Osteoblast (primary cell): Measurements from ENCODE around the gene LYRM7. TPM values are rescaled to one million over a fixed set of nuclear protein-coding genes. Genes with fewer than 3 reads are reported as not detected.
A peak's percentile ranks its signal among the peaks of the same experiment; 100 is the strongest.

Experiments used
- DNase-seq: peaks from one replicate; pipeline ENCODE4 v3.0.0; 2011; ENCODE audit warnings: low spot score, mixed read lengths; ENCODE audit not compliant: insufficient read length; ENCODE audit errors: missing footprints
- H2AFZ ChIP-seq: 2 replicates; pipeline ENCODE4 v1.6.0; 2011; ENCODE audit warnings: mild to moderate bottlenecking, low read length
- H3K27ac ChIP-seq: 2 replicates; pipeline ENCODE4 v1.5.1; 2011; ENCODE audit warnings: mild to moderate bottlenecking, low read depth, low read length, moderate library complexity
- H3K27me3 ChIP-seq: 2 replicates; pipeline ENCODE4 v1.6.0; 2012; ENCODE audit warnings: mild to moderate bottlenecking, control low read depth, inconsistent platforms, low read length, moderate library complexity; ENCODE audit not compliant: insufficient read depth
- H3K36me3 ChIP-seq: 2 replicates; pipeline ENCODE4 v1.5.1; 2011; ENCODE audit warnings: mild to moderate bottlenecking, low read length, control low read depth, moderate library complexity; ENCODE audit not compliant: insufficient read depth
- H3K4me1 ChIP-seq: 2 replicates; pipeline ENCODE4 v1.5.1; 2011; ENCODE audit warnings: mild to moderate bottlenecking, low read length, control low read depth, moderate library complexity; ENCODE audit not compliant: insufficient read depth
- H3K4me2 ChIP-seq: 2 replicates; pipeline ENCODE4 v1.6.0; 2011; ENCODE audit warnings: mild to moderate bottlenecking, low read length; ENCODE audit not compliant: insufficient read depth
- H3K4me3 ChIP-seq: fragments of 200-600 bp; sonication (generic); 3 replicates; pipeline ENCODE4 v1.5.1; 2012; ENCODE audit warnings: mild to moderate bottlenecking, low read length, inconsistent platforms; ENCODE audit not compliant: insufficient read depth
- H3K79me2 ChIP-seq: 2 replicates; pipeline ENCODE4 v1.6.0; 2012; ENCODE audit warnings: mild to moderate bottlenecking, low read length, control low read depth, inconsistent platforms; ENCODE audit not compliant: insufficient read depth
- H3K9me3 ChIP-seq: 2 replicates; pipeline ENCODE4 v1.5.1; 2011; ENCODE audit warnings: low read depth, low read length, control low read depth
- H4K20me1 ChIP-seq: 2 replicates; pipeline ENCODE4 v1.6.0; 2012; ENCODE audit warnings: mild to moderate bottlenecking, low read length, control low read depth; ENCODE audit not compliant: insufficient read depth
- CTCF ChIP-seq: IDR thresholded peaks from 2 replicates; pipeline ENCODE4 v1.5.1; 2011; ENCODE audit warnings: mild to moderate bottlenecking, low read depth, low read length, moderate library complexity; ENCODE audit errors: extremely low read depth
- total RNA-seq: library from RNA; depleted of rRNA; stranded (reverse); fragments of >200 nt; gene quantifications from 2 replicates; pipeline ENCODE4 v1.2.3, GENCODE V29; 2012

The LYRM7 gene
- total RNA-seq, 1 donor: 4.7 TPM

GRCh38 chr5:131230406-131230805, 59.7 kb downstream of the LYRM7 start:
- H3K9me3 ChIP-seq: no peaks in the 10 kb centered on the region
- H3K36me3 ChIP-seq: no peaks in the 10 kb centered on the region
- DNase-seq: peak; percentile 39
- no peaks in the 10 kb centered on the region for H3K27me3 ChIP-seq
- no peak overlapping the region for H3K4me3 ChIP-seq
- no peak overlapping the region for H3K27ac ChIP-seq
- H3K4me1 ChIP-seq: no peaks in the 10 kb centered on the region
- H3K4me2 ChIP-seq: peak overlapping the region; percentile 2
- H2AFZ ChIP-seq: peak overlapping the region; percentile 23
- no peaks in the 10 kb centered on the region for H3K79me2 ChIP-seq
- TF ChIP-seq CTCF: no peak
- H4K20me1 ChIP-seq: no peaks in the 10 kb centered on the region

- Histone ChIP-seq H2AFZ (peak overlapping the region; percentile 7), H3K27me3 (no peaks in the 10 kb centered on the region), H3K4me1 (peaks cover 10% of the 10 kb centered on the region), H4K20me1 (no peaks in the 10 kb centered on the region), H3K27ac (no peak overlapping the region), H3K4me3 (no peak overlapping the region), H3K9me3 (no peaks in the 10 kb centered on the region), H3K79me2 (no peaks in the 10 kb centered on the region), H3K36me3 (no peaks in the 10 kb centered on the region), H3K4me2 (no peak overlapping the region)
- TF ChIP-seq CTCF: no peak
- DNase-seq: no peak
Measured at GRCh38 chr5:131239686-131240085, 68.9 kb downstream of the LYRM7 start.

GRCh38 chr5:131242728-131243255, 72.0 kb downstream of the LYRM7 start:
- Histone ChIP-seq H3K27ac (peak overlapping the region; percentile 55), H3K9me3 (no peaks in the 10 kb centered on the region), H2AFZ (peak overlapping the region; percentile 45), H3K4me2 (peak overlapping the region; percentile 41), H4K20me1 (no peaks in the 10 kb centered on the region), H3K36me3 (no peaks in the 10 kb centered on the region), H3K79me2 (no peaks in the 10 kb centered on the region), H3K4me3 (no peak overlapping the region), H3K27me3 (no peaks in the 10 kb centered on the region), H3K4me1 (peaks cover 10% of the 10 kb centered on the region)
- DNase-seq: peak; percentile 75
- TF ChIP-seq CTCF: no peak

- H3K79me2 ChIP-seq: no peaks in the 10 kb centered on the region
- H2AFZ ChIP-seq: no peak overlapping the region
- no peak for DNase-seq
- no peak for TF ChIP-seq CTCF
- H4K20me1 ChIP-seq: no peaks in the 10 kb centered on the region
- H3K4me3 ChIP-seq: no peak overlapping the region
- no peaks in the 10 kb centered on the region for H3K27me3 ChIP-seq
- no peak overlapping the region for H3K4me2 ChIP-seq
- no peak overlapping the region for H3K27ac ChIP-seq
- H3K36me3 ChIP-seq: no peaks in the 10 kb centered on the region
- no peaks in the 10 kb centered on the region for H3K9me3 ChIP-seq
- peaks cover 10% of the 10 kb centered on the region for H3K4me1 ChIP-seq
Measured at GRCh38 chr5:131245312-131245711, 74.6 kb downstream of the LYRM7 start.
